ENCODE measurements around the gene C10orf88.
"Not testable (repeated sequence)": the region's sequence is repeated elsewhere in the genome, so short reads cannot be mapped to it uniquely, and the experiment has no call there.

C10orf88 gene

DNA sequence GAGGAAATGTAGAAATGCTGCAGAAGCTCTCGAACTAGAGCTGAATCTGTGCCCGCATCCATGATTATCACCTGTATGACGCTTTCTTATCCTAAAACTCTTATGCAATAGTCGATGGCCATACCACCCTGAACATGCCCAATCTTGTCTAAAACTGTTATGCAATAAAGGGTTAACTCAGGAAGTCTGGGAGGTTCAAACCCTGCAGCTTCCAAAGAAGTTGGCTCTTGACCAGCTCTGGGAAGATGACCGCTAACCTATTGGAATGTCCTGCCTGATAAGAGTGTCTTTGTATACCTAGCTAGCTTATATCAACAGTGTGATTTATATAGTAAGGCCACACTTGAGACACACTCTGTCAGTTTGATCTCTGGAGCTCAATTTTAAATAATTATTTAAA lies 3.4 kb upstream of the C10orf88 start:
- no peak for DNase-seq

DNA sequence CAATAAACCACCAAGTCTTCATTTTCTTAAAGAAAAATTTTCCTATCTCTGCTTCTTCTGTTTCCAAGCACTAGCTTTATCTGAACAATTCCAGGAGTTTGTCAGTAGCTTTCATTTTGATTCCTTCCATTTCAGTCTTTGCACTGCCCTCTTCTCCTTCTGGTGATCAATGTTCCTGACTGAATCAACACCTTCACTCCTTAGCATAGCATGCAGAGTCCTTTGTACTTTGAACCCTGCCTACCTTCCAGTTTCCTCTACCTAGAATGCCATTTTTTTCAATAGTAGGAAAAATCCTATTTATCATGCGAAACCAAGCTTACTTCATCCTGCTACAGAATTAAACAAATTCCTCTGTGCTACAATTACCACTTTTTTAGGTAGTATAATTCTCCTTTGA lies 1.9 kb upstream of the C10orf88 start:
- DNase-seq = no peak

DNA sequence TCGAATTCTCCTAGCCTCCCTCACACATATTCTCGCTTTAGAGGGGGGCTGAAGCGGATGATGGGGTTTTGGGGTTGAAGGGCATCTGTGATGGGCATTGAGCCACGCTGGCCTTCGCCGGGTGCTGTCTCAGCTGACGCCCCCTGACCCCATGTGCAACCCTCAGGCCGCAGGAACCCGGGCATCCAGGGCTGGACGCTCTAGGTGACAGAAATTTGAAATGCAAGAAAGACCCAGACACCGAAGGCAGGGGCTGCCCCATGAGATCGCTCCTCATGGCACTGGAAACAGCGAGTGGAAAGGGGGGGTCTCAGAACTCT lies 664 bp upstream of the C10orf88 start:
- no peak for DNase-seq

DNA sequence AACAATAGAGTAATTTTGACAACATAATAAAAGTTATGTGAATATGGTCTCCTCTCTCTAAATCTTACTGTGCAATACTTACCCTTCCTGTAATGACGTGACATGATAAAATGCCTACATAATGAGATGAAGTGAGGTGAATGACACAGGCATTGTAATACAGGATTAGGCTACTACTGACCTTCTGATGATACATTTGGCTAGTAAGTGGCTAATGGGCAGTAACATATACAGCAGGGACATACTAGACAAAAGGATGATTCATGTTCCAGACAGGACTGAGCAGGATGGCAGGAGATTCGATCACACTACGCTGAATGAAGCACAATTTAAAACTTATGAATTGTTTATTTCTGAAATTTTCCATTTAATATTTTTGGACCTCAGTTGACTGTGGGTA lies 4.7 kb downstream of the C10orf88 start:
- DNase-seq = no peak

DNA sequence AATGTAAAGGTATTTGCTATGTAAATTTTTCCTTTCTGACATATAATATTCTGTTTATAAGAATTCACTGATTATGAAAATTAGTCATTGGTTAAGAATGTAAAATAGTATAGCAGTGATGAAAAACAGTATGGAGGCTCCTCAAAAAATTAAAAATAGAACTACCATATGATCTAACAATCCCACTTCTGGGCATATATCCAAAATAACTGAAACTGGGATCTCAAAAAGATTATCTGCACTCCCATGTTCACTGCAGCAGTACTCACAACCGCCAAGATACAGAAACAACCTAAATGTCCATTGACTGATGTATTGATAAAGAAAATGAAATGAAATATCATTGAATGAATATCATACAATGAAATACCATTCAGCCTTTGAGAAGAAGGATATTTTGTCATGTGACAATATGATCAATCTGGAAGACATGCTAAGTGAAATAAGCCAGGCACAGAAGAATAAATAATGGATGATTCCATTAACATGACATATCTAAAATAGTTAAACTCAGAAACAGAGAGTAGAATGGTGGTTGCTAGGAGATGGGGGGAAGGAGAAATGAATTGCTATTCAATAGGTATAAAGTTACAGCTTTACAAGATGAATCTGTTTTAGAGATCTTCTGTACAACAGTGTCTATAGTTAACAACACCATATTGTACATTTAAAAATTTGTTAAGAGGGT lies 14.0 kb downstream of the C10orf88 start:
- no peak for DNase-seq

DNA sequence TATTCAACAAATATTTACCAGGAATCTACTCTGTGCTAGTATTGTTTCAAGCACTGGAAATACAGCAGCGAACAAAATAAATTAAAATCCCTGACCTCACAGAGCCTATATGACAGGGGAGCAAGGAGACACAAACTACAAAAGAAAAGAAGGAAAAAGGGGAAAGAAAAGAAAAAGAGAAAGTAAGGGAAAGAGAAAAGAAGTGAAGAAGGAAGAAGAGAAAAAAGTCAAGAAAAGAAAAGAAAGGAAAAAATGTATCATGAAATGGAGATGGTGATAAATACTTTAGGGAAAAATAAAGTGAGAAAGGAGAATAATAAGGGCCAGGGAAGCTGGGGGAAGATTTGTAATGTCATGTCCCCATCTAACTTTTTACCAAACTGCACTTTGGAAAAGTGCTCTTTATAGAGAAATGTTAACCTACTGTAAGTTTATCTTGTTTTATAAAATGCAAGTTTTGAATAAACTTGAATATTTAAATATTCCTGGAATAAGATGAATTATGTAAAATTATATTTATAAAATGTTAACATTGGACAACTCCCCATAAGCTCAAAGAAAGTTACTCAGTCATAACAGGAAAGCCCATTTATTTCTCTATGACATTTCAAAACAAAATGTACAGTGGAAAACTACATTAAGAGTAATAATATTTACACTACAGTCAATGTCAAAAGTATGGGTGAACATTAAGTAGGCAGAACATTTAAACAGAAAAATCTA lies 14.7 kb downstream of the C10orf88 start:
- DNase-seq = no peak

DNA sequence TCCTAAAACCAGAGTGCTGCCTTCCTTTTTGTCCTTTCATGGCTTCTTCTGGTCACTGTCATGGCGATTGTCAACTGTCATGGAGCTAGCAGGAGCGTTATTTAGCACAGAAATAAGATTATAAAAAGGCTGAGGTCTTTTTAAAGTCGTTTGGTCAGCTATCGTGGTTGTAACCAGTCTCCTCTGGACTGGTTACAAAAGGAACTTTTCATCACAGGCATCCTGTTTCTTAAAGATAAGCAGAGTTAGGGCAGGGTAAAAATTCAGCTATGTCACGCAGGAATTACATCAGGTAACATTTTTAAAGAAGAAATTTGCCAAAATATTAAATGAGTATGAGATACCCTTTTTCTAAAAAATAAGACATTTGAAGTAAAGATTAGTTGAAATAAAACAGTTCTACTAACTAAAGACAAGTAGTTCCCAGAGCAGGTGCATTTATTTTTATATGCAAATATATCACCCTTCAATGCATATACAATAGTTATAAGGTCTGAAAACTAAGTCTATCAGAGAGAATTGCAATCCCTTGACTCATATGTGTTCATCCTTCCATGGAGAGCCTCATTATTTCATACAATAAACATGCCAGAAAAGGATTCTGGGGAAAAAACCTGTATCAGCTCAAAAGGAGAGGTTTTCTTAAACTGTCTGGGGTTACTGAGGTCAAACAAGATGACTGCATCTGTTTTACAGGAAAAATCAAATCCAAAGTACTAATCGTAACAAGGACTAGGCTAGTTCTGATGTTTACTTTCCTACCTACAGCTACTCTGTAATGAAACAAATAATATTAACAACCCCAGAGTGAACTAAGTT lies 22.7 kb downstream of the C10orf88 start:
- DNase-seq = no peak

DNA sequence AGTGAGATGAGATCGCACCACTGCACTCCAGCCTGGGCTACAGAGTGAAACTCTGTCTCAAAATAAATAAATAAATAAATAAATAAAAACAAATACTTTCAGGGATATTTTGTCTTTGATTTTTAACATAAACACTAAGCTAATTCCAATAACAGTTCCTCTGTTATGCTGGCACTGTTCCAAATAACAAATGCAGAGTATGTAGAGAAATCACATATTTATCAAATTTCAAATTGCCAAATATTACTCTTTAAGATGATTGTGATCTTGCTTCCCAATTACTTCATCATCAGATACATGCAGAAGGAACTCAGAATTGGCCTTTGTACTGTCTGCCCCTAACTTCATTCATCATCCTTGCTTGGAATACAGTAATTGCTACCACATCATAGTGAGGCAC lies 23.9 kb downstream of the C10orf88 start:
- DNase-seq = no peak

DNA sequence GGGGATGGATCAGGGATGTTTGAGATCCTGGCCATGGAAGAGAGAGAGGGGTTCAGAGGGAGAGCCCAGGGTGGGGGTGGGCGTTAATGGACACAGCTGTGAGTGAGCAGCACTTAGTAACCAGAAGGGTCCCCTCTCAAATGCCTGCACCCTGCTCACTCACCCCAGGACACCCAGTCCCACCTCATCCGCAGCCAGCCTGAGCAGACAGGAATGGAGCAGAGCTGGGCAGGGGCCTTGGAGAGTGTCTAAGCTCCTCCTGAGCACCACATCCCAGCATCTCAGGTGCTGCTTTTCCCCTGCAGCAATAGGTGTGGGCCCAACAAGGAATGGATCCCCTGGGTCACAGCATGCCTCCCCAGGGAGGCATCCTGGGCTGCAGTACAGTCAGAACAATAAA lies 38.3 kb downstream of the C10orf88 start:
- no peak for DNase-seq

DNA sequence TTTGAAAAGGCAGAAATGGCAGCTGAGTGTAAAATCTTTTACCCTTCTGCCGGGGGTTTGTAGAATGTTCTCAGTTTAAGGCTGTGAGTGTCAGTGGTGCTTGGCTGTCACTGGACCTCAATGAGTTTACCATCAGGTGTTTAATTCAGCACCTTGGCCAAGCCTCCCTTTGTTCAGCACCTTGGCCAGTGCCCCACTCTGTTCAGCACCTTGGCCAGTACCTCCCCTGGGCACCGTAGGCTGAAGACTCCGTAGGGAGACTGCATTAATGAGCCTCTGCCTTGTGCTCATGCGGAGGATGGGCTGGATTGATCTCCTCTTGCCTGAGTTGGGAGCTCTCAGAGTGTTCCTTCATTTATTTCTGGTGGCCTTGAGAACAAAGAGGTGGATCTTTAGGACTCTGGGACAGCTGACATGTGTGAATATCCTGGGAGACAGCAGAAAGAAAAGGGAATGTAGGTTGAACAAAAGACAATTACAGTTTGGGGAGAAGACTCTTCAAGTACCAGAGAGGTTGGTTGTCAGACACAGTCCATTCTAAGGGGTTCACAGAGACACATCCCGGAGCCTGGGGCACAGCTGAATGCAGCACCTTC lies 42.0 kb downstream of the C10orf88 start:
- DNase-seq = no peak

DNA sequence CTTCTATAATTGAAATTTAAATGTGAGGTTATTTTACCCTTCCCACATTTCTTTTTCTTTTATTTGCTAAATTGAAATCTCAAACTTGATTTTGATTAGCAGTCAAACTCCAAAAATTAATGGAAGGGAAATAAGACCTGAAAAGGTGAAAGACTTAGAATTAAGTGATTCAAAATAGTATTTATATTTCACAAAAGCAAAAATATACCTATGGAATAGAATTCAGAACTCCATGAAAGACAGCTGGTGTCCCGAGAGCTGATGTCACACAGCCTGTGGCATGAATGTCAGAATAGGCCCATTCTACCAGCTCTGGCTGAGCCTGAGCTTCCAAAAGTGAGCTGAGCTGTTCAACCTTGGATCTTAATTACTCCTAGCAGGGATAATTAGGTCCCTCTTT lies 43.7 kb downstream of the C10orf88 start, which contains the start of gene FAM24A:
Gene FAM24A, plus strand, starts transcription at position 301 of the 400 bp plus-strand sequence. CDS start 1,025 bp downstream, outside the sequence.
- no peak for DNase-seq

DNA sequence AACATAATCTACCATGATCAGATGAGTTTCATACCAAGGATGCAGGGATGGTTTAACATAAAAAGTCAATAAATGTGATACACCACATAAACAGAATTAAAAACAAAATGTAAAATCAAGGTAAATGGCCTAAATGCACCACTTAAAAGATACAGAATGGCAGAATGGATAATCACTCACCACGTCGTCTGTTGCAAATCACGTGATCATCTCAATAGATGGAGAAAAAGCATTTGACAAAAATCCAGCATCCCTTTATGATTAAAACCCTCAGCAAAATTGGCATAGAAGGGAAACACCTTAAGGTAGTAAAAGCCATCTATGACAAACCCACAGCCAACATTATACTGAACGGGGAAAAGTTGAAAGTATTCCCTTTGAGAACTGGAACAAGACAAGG lies 50.2 kb downstream of the C10orf88 start:
- not testable (repeated sequence) for DNase-seq

DNA sequence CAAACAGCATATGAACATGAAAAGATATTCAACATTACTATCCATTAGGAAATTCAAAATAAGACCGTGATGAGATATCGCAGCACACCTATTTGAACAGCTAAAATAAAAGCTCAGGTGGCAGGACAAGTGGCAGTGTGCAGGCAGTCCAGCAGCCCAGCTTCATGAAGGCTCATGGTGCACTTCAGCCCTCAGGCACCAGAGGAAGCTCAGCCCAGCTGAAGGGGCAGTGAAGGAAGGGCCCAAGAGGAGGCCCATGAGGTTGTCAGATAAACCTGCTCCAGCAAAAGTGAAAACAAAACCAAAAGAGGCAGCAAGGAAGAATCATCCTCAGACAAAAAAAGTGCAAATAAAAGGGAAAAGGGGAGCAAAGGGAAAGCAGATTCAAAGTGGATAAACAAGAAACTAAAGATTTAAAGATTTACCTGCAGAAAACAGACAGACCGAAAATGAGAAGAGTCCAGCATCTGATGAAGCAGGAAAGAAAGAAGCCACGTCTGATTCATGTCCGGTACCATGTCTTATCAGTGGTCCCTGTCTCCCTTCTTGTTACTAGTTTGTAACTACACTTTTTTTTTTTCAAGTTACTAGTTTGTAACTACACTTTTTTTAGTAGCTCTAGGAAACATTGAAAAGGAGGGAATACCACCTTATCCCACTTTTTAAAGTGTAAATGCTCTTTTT lies 59.6 kb downstream of the C10orf88 start:
- DNase-seq = no peak

DNA sequence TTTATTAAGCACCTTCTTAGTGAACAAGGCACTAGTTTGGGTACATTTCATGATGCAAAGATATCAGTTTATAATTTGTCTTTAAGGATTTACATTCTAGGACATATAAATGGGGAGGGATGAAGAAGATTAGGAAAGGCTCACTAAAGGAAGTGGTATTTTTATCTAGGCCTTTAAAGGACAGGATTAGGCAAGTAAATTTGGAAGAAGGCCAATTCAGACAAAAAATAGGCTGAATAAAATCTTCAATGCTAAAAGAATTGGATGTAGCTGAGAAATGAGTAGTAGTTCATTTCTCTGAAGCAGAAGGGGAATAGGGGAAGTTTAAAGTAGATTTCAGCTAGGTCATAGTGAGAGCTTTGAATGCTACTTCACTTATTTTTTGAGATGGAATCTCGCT lies 69.9 kb downstream of the C10orf88 start:
- DNase-seq = no peak

DNA sequence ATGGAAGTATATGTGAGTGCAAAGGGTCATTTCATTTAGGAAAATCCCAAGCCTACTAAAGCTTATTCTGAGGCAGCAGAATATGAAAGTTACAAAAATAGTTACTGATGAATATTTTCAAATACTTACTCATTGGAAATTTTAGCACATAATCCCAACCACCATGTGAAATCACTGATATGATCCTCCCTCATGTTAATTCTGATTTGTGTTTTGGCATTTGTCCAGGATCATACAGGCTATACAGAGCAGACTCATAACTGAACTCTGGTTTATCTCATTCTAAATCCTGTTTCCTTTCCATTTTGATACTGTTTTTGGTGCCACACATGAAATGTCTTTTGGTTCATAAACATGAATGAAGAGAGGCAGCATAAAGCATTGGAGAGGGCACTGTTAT lies 71.3 kb downstream of the C10orf88 start:
- DNase-seq = no peak

All from NCI-H2227 treated with DMSO at 0.1 percent for 48 hours (cell line).